ENCODE data around the gene NFAT5. TPM values are rescaled to one million over a fixed set of nuclear protein-coding genes. Genes with fewer than 3 reads are reported as not detected.
"Not testable (repeated sequence)": the region's sequence is repeated elsewhere in the genome, so short reads cannot be mapped to it uniquely, and the experiment has no call there.

NFAT5 gene
- total RNA-seq, 1 donor from 2014 or later, result 48.9 TPM

DNA sequence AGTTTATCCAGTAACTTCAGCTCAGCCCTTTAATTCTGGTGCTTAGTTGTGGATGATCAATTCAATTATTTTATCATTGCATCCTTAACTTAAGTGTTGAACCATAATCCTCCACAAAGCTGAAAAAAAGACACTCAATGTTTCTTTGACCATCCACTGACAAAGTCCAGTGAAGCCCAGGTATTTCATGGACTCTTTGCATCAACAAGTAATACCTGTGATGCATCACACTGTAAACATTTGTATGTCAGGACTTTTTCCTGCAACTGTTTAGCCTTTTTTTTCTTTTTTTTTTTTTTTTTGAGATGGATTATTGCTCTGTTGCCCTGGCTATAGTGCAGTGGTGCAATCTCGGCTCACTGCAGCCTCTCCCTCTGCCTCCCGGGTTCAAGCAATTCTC, 6.6 kb upstream of the NFAT5 start:
- H3K36me3 ChIP-seq, result no peaks in the 10 kb centered on the region

DNA sequence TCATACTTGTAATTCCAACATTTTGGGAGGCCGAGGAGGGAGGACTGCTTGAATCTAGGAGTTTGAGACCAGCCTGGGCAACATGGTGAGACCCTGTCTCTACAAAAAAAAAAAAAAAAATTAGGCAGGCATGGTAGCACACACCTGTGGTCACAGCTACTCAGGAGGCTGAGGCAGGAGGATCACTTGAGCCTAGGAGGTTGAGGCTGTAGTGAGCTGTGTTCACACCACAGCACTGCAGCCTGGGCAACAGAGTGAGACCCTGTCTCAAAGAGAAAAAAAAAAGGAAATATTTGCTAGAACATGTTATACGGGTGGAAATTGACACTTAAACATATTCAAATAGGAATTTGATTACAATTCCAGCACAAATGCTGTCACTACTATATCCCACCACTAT, 4.4 kb upstream of the NFAT5 start:
- not testable (repeated sequence) for H3K9me3 ChIP-seq; H3K36me3 ChIP-seq; H3K4me1 ChIP-seq; H3K4me3 ChIP-seq; H3K27ac ChIP-seq; DNase-seq (ENCODE audit: low spot score in 2 of 2); H3K27me3 ChIP-seq
- intact Hi-C loops (cut with DNase I), result loop anchor here (10.0 kb wide), 1 partner anchor 193 kb away; the partner anchor contains the start of gene NOB1

More for the DNA sequence above, 6.6 kb upstream of the NFAT5 start:
- no peaks in the 10 kb centered on the region for H3K27me3 ChIP-seq
- H3K4me1 ChIP-seq, result no peaks in the 10 kb centered on the region
- H3K9me3 ChIP-seq, result no peaks in the 10 kb centered on the region
- H3K4me3 ChIP-seq, result no peak overlapping the region
- intact Hi-C loops (cut with DNase I), result no loop called here
- no peak for TF ChIP-seq CTCF (IDR thresholded peaks at IDR 0.05)
- DNase-seq (ENCODE audit: low spot score in 2 of 2), result no peak
- no peak overlapping the region for H3K27ac ChIP-seq

DNA sequence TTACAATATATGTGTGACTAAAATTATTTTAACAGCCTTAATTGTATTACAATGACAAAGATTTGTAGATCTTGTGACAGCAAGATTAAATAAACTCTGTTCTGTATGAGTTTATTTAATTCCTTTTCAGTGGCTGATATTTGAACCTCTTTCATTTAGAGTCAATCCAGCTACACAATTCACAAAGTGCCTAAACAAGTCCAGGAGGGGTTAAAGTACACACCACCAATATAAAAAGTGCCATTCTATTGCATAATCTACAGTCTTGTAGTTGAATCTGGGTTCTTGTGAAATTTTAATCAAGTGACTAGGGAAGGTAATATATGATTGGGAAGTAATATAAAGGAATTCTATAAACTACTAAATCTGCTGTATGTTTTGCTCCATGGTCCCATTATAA, 3.9 kb upstream of the NFAT5 start:
- DNase-seq (ENCODE audit: low spot score in 2 of 2), result no peak
- Histone ChIP-seq H3K27me3 (no peaks in the 10 kb centered on the region), H3K27ac (no peak overlapping the region), H3K36me3 (no peaks in the 10 kb centered on the region), H3K9me3 (no peaks in the 10 kb centered on the region), H3K4me3 (no peak overlapping the region), H3K4me1 (peaks cover 0 to 2% of the 10 kb centered on the region in 2 donors)
- no peak for TF ChIP-seq CTCF (IDR thresholded peaks at IDR 0.05)
- intact Hi-C loops (cut with DNase I), result loop anchor here (10.0 kb wide), 1 partner anchor 193 kb away; the partner anchor contains the start of gene NOB1

- no peak for DNase-seq (ENCODE audit: low spot score in 2 of 2)
- no peaks in the 10 kb centered on the region for H3K27me3 ChIP-seq
- H3K36me3 ChIP-seq, result no peaks in the 10 kb centered on the region
- no peak for TF ChIP-seq CTCF (IDR thresholded peaks at IDR 0.05)
- no peaks in the 10 kb centered on the region for H3K9me3 ChIP-seq
- intact Hi-C loops (cut with DNase I), result loop anchor here (10.0 kb wide), 1 partner anchor 192 kb away; the partner anchor contains the start of gene NOB1
- peaks cover 8 to 9% of the 10 kb centered on the region in 2 donors for H3K4me1 ChIP-seq
- H3K27ac ChIP-seq, result no peak overlapping the region
- no peak overlapping the region for H3K4me3 ChIP-seq
Measured at GRCh38 chr16:69562813-69563212, 3.0 kb upstream of the NFAT5 start.

GRCh38 chr16:69563605-69564580, 1.9 kb upstream of the NFAT5 start:
- no peak for TF ChIP-seq CTCF (IDR thresholded peaks at IDR 0.05)
- H3K36me3 ChIP-seq, result no peaks in the 10 kb centered on the region
- H3K27me3 ChIP-seq, result no peaks in the 10 kb centered on the region
- H3K4me3 ChIP-seq, result peak overlapping the region in 1 of 2 donors; percentile 95
- no peak for DNase-seq (ENCODE audit: low spot score in 2 of 2)
- H3K4me1 ChIP-seq, result peaks cover 19% of the 10 kb centered on the region in 2 donors
- H3K9me3 ChIP-seq, result no peaks in the 10 kb centered on the region
- H3K27ac ChIP-seq, result peak overlapping the region in 1 of 2 donors; percentile 29
- intact Hi-C loops (cut with DNase I), result loop anchor here (10.0 kb wide), 1 partner anchor 191 kb away; the partner anchor contains the start of gene NOB1
